H1 (cell line): ENCODE data around the gene NUDT1. TPM values are rescaled to one million over a fixed set of nuclear protein-coding genes. Genes with fewer than 3 reads are reported as not detected.

Experiments
- CTCF ChIA-PET: fragments of 300-600 bp; sonication (Branson Sonifier 250); formaldehyde crosslinking; loops from one replicate; lab custom pipeline; 2021; ENCODE audit not compliant: partially characterized antibody; lab: Charles Lee
- POLR2A ChIA-PET: fragments of 300-600 bp; sonication (Branson Sonifier 250); formaldehyde crosslinking; loops from one replicate; lab custom pipeline; 2021; ENCODE audit warnings: inconsistent platforms; ENCODE audit not compliant: partially characterized antibody; lab: Charles Lee
- DNase-seq, 2 experiments: peaks; one replicate each; pipeline versions ENCODE4 v3.0.0 to v3.0.0-alpha.2; 2010 to 2022; ENCODE audit warnings: low spot score in 2 of 2, low read depth in 1 of 2, mixed read lengths in 1 of 2
- FAIRE-seq: peaks from 2 replicates; lab custom pipeline; 2011; peaks lifted over from hg19 to GRCh38; lab: Jason Lieb, UNC
- H2AFZ ChIP-seq: 2 replicates; pipeline ENCODE4 v1.8.1; 2012; ENCODE audit warnings: low read length, inconsistent platforms
- H2AK5ac ChIP-seq: 2 replicates; pipeline ENCODE4 v1.6.1; 2013; ENCODE audit warnings: low read depth, low read length
- H2BK120ac ChIP-seq: replicated peaks from 2 replicates; pipeline ENCODE3; 2013; ENCODE audit warnings: low read depth, low read length, inconsistent platforms
- H2BK12ac ChIP-seq: 2 replicates; pipeline ENCODE4 v1.6.1; 2013; ENCODE audit warnings: low read depth, low read length
- H2BK15ac ChIP-seq: 2 replicates; pipeline ENCODE4 v1.6.1; 2013; ENCODE audit warnings: low read length
- H2BK20ac ChIP-seq: 2 replicates; pipeline ENCODE4 v1.6.1; 2013; ENCODE audit warnings: low read length
- H2BK5ac ChIP-seq: 2 replicates; pipeline ENCODE4 v1.6.1; 2013; ENCODE audit warnings: low read depth, low read length
- H3K14ac ChIP-seq: 2 replicates; pipeline ENCODE4 v1.6.1; 2013; ENCODE audit warnings: inconsistent platforms; ENCODE audit not compliant: insufficient read length
- H3K18ac ChIP-seq: 2 replicates; pipeline ENCODE4 v1.6.1; 2013; ENCODE audit warnings: low read length; ENCODE audit errors: extremely low read depth
- H3K23ac ChIP-seq: 2 replicates; pipeline ENCODE4 v1.6.1; 2013; ENCODE audit warnings: inconsistent platforms; ENCODE audit not compliant: insufficient read length
- H3K23me2 ChIP-seq: 2 replicates; pipeline ENCODE4 v1.6.1; 2013; ENCODE audit warnings: low read depth, low read length
- H3K27ac ChIP-seq: 2 replicates; pipeline ENCODE4 v1.6.1; 2011; ENCODE audit warnings: low read depth, low read length, inconsistent platforms
- H3K27me3 ChIP-seq, 4 experiments: replicated peaks in 1 of 4; 1 replicate in 1 of 4; 2 replicates in 3 of 4; pipeline versions ENCODE4 v1.6.1 to v1.8.1; 2011 to 2013; ENCODE audit warnings: low read length in 3 of 4, mild to moderate bottlenecking in 3 of 4, inconsistent platforms in 2 of 4, mixed read lengths in 2 of 4, moderate library complexity in 1 of 4; ENCODE audit not compliant: control insufficient read depth in 3 of 4, insufficient read depth in 3 of 4; ENCODE audit errors: extremely low read depth in 1 of 4
- H3K36me3 ChIP-seq, 4 experiments: 2 replicates each; pipeline versions ENCODE4 v1.6.1 to v1.8.1; 2011 to 2013; ENCODE audit warnings: mild to moderate bottlenecking in 4 of 4, low read length in 3 of 4, moderate library complexity in 2 of 4, control low read depth in 1 of 4, inconsistent platforms in 1 of 4; ENCODE audit not compliant: insufficient read depth in 4 of 4, control insufficient read depth in 2 of 4
- H3K4ac ChIP-seq: replicated peaks from 2 replicates; pipeline ENCODE3; 2013; ENCODE audit warnings: low read length, low read depth, mixed read lengths, inconsistent platforms; ENCODE audit not compliant: insufficient read length
- H3K4me1 ChIP-seq, 4 experiments: replicated peaks in 1 of 4; 1 replicate in 1 of 4; 2 replicates in 3 of 4; pipeline versions ENCODE4 v1.6.1 to v1.8.1; 2011 to 2013; ENCODE audit warnings: low read length in 3 of 4, inconsistent platforms in 2 of 4, mixed read lengths in 1 of 4; ENCODE audit not compliant: insufficient read depth in 4 of 4, control insufficient read depth in 3 of 4
- H3K4me2 ChIP-seq, 2 experiments: 2 replicates each; pipeline versions ENCODE4 v1.6.1 to v1.8.1; 2011 to 2013; ENCODE audit warnings: low read depth in 2 of 2, low read length in 2 of 2, control low read depth in 1 of 2, inconsistent platforms in 1 of 2, mild to moderate bottlenecking in 1 of 2; ENCODE audit not compliant: insufficient read depth in 1 of 2
- H3K4me3 ChIP-seq, 4 experiments: fragments of 200-600, 300-600 bp in 1 of 4; sonication (generic), shearing (Covaris generic), sonication (Bioruptor Twin) in 1 of 4; 2 replicates each; pipeline versions ENCODE4 v1.5.1 to v1.8.1; 2011 to 2016; ENCODE audit warnings: low read length in 4 of 4, low read depth in 3 of 4, control low read depth in 2 of 4, inconsistent platforms in 2 of 4, mild to moderate bottlenecking in 2 of 4, mixed read lengths in 1 of 4, moderate library complexity in 1 of 4; ENCODE audit not compliant: insufficient read depth in 2 of 4; ENCODE audit errors: extremely low read depth in 1 of 4
- H3K56ac ChIP-seq: replicated peaks from 2 replicates; pipeline ENCODE3; 2013; ENCODE audit warnings: low read depth, mild to moderate bottlenecking, mixed read lengths, low read length, inconsistent platforms; ENCODE audit not compliant: insufficient read length
- H3K79me1 ChIP-seq: 2 replicates; pipeline ENCODE4 v1.6.1; 2013; ENCODE audit warnings: low read depth, low read length, control low read depth
- H3K79me2 ChIP-seq, 2 experiments: 2 replicates each; pipeline versions ENCODE4 v1.6.1 to v1.8.1; 2012 to 2013; ENCODE audit warnings: low read length in 2 of 2, mild to moderate bottlenecking in 2 of 2, inconsistent platforms in 1 of 2; ENCODE audit not compliant: insufficient read depth in 2 of 2, control insufficient read depth in 1 of 2
- H3K9ac ChIP-seq, 4 experiments: replicated peaks in 1 of 4; 1 replicate in 1 of 4; 2 replicates in 3 of 4; pipeline versions ENCODE4 v1.6.1 to v1.8.1; 2011 to 2013; ENCODE audit warnings: low read depth in 3 of 4, low read length in 3 of 4, control low read depth in 2 of 4, mild to moderate bottlenecking in 2 of 4, moderate library complexity in 2 of 4, inconsistent platforms in 1 of 4; ENCODE audit errors: extremely low read depth in 1 of 4
- H3K9me3 ChIP-seq, 2 experiments: 2 replicates each; pipeline versions ENCODE4 v1.6.1 to v1.8.1; 2012 to 2013; ENCODE audit warnings: mild to moderate bottlenecking in 2 of 2, moderate library complexity in 2 of 2, control low read depth in 1 of 2, inconsistent platforms in 1 of 2, low read depth in 1 of 2, low read length in 1 of 2, mixed read lengths in 1 of 2; ENCODE audit not compliant: insufficient read depth in 2 of 2
- H4K20me1 ChIP-seq, 2 experiments: replicated peaks in 1 of 2; 2 replicates each; pipeline versions ENCODE3 to v1.8.1; 2011 to 2013; ENCODE audit warnings: inconsistent platforms in 2 of 2, low read length in 2 of 2, mild to moderate bottlenecking in 1 of 2; ENCODE audit not compliant: insufficient read depth in 2 of 2, control insufficient read depth in 1 of 2
- H4K5ac ChIP-seq: 2 replicates; pipeline ENCODE4 v1.6.1; 2013; ENCODE audit warnings: low read length, low read depth, mixed read lengths, inconsistent platforms; ENCODE audit not compliant: insufficient read length
- H4K8ac ChIP-seq: 2 replicates; pipeline ENCODE4 v1.8.0; 2013; ENCODE audit warnings: mild to moderate bottlenecking, moderate library complexity, low read length, inconsistent platforms; ENCODE audit not compliant: insufficient read depth; ENCODE audit errors: extremely low read depth
- H4K91ac ChIP-seq: replicated peaks from 2 replicates; pipeline ENCODE3; 2013; ENCODE audit warnings: low read length, mixed read lengths, inconsistent platforms; ENCODE audit not compliant: insufficient read length
- BRCA1 ChIP-seq: IDR thresholded peaks from 2 replicates; pipeline ENCODE4 v1.6.1; 2012; ENCODE audit warnings: low read depth, low read length, improper control_type of control experiment
- CBX5 ChIP-seq: fragments of 300-800, 300-1000 bp; sonication (generic); IDR thresholded peaks from 2 replicates; pipeline ENCODE4 v1.7.1; 2016; ENCODE audit warnings: antibody characterized with exemption, low read length, low read depth
- CHD2 ChIP-seq: IDR thresholded peaks from 2 replicates; pipeline ENCODE4 v1.6.1; 2012; ENCODE audit warnings: low read length, improper control_type of control experiment
- NANOG ChIP-seq: IDR thresholded peaks from 2 replicates; pipeline ENCODE4 v1.6.1; 2011; ENCODE audit warnings: low read length, low read depth, mild to moderate bottlenecking, inconsistent platforms; ENCODE audit not compliant: insufficient read depth, poor library complexity, severe bottlenecking
- RNF2 ChIP-seq: fragments of 200-900, 300-1000 bp; sonication (generic); IDR thresholded peaks from 2 replicates; pipeline ENCODE4 v1.7.1; 2016; ENCODE audit warnings: borderline replicate concordance, low read depth, mild to moderate bottlenecking, antibody characterized with exemption, low read length; ENCODE audit not compliant: poor library complexity, severe bottlenecking; ENCODE audit errors: missing control alignments
- SP2 ChIP-seq: IDR thresholded peaks from 2 replicates; pipeline ENCODE4 v1.6.1; 2012; ENCODE audit warnings: mild to moderate bottlenecking, low read length, inconsistent platforms
- YY1 ChIP-seq: IDR thresholded peaks from 2 replicates; pipeline ENCODE4 v1.6.1; 2011; ENCODE audit warnings: low read depth, mild to moderate bottlenecking, low read length
- WGBS, 2 experiments: shearing (Covaris generic) in 1 of 2; methylation state at CpG; one replicate each; pipeline versions ENCODE4 v1.1.6 to v1.1.7; 2013 to 2015; ENCODE audit warnings: low lambda C conversion rate in 2 of 2, mixed read lengths in 2 of 2, inconsistent platforms in 1 of 2, low coverage in 1 of 2, missing lambda C conversion rate in 1 of 2; ENCODE audit not compliant: insufficient replicate concordance in 2 of 2, insufficient coverage in 1 of 2, insufficient read length in 1 of 2; ENCODE audit errors: extremely low coverage in 1 of 2, missing lambda C conversion rate in 1 of 2; 5-methylcytosine and 5-hydroxymethylcytosine counted together
- polyA plus RNA-seq, 7 experiments: library from polyadenylated mRNA; depleted of rRNA in 3 of 7; stranded (reverse) in 5 of 7; unstranded in 2 of 7; fragments of >200 nt in 5 of 7; fragments of 200-250 nt in 2 of 7; gene quantifications; 1 replicate in 5 of 7; 2 replicates in 1 of 7; 4 replicates in 1 of 7; pipeline versions ENCODE4 v1.2.1 to v1.2.3, GENCODE V29; 2011 to 2013; ENCODE audit warnings: missing spikeins in 2 of 7, mixed read lengths in 2 of 7
- total RNA-seq: library from RNA; stranded (reverse); fragmentation: NEBNext Ultra II Directional; extraction: Animal tissue kit (Norgen Biotek cat#: 25700); gene quantifications from 2 replicates; pipeline ENCODE4 v1.2.1, GENCODE V29; 2021

The NUDT1 gene
- total and polyA plus RNA-seq, 2 of the 8 experiments (the other 6 are each of a cell fraction or from before 2014, with no cell fraction given), result 76.1 to 89.5 TPM

- WGBS, 2 experiments, result 85% methylated on average over 9 of the region's 9 CpGs; no CpG with 5 or more reads in 1 of the 2 experiments
- no peak for DNase-seq
- Histone ChIP-seq H3K4ac (no peak overlapping the region), H2AK5ac (no peak overlapping the region), H3K27me3 (no peaks in the 10 kb centered on the region), H3K23me2 (no peaks in the 10 kb centered on the region; the same call in 1 of the 2 replicates), H3K18ac (no peak overlapping the region), H3K23ac (no peak overlapping the region), H3K9ac (no peak overlapping the region), H3K4me3 (no peak overlapping the region), H3K56ac (no peak overlapping the region), H3K36me3 (0 out of 8 replicates have a peak, but pooled peaks cover 0 to 2% (median 0%) of the 10 kb centered on the region in 4 experiments), H3K79me1 (no peaks in the 10 kb centered on the region; the same call in 1 of the 2 replicates), H2BK15ac (no peak overlapping the region), H4K91ac (no peak overlapping the region), H3K79me2 (peaks cover 0 to 15% of the 10 kb centered on the region in 2 experiments; a peak in 1 of 4 replicates), H3K27ac (no peak overlapping the region), H2BK20ac (no peak overlapping the region), H2BK5ac (no peak overlapping the region), H4K20me1 (peaks cover 0 to 7% of the 10 kb centered on the region in 2 experiments), H4K8ac (no peak overlapping the region), H3K4me1 (peaks cover 0 to 10% (median 2%) of the 10 kb centered on the region in 4 experiments; a peak in 4 of 7 replicates), H3K4me2 (no peak overlapping the region), H2AFZ (no peak overlapping the region), H3K9me3 (no peaks in the 10 kb centered on the region), H4K5ac (no peak overlapping the region), H2BK120ac (no peak overlapping the region), H3K14ac (no peak overlapping the region), H2BK12ac (no peak overlapping the region)
- ChIA-PET CTCF (no interaction called here), POLR2A (interaction anchor here (0.9 to 1.8 kb wide), 6 partner anchors 12 to 36 kb away, joined by 3 to 8 read pairs (median 4); no protein-coding TSS in a partner anchor)
- TF ChIP-seq YY1 (no peak), SP2 (no peak), RNF2 (no peak), BRCA1 (no peak), NANOG (no peak), CHD2 (no peak), CBX5 (no peak)
- FAIRE-seq, result no peak
Measured at GRCh38 chr7:2281541-2281940, 39.5 kb downstream of the NUDT1 start.
